ENCODE results near the gene THRA.

The THRA gene

GRCh38 chr17:40084477-40084876 lies 21.7 kb downstream of the THRA start:
- no peak for DNase-seq (ENCODE audit: low spot score)

- DNase-seq (ENCODE audit: low spot score): no peak
Measured at GRCh38 chr17:40086150-40087044, 23.6 kb downstream of the THRA start.

- no peak for DNase-seq (ENCODE audit: low spot score)
Measured at GRCh38 chr17:40087049-40087794, 24.5 kb downstream of the THRA start.

- DNase-seq (ENCODE audit: low spot score): no peak
Measured at GRCh38 chr17:40087903-40088718, 25.3 kb downstream of the THRA start.

- DNase-seq (ENCODE audit: low spot score): no peak
Measured at GRCh38 chr17:40089077-40089895, 26.5 kb downstream of the THRA start.

- no peak for DNase-seq (ENCODE audit: low spot score)
Measured at GRCh38 chr17:40090237-40091119, 27.7 kb downstream of the THRA start.

GRCh38 chr17:40091691-40092397 lies 29.1 kb downstream of the THRA start:
- DNase-seq (ENCODE audit: low spot score): no peak

- DNase-seq (ENCODE audit: low spot score): no peak
Measured at GRCh38 chr17:40092581-40092980, 29.8 kb downstream of the THRA start.

- DNase-seq (ENCODE audit: low spot score): no peak
Measured at GRCh38 chr17:40093005-40093579, 30.3 kb downstream of the THRA start.

- DNase-seq (ENCODE audit: low spot score): no peak
Measured at GRCh38 chr17:40093580-40094201, 30.9 kb downstream of the THRA start.

- DNase-seq (ENCODE audit: low spot score): no peak
Measured at GRCh38 chr17:40094874-40095273, 32.1 kb downstream of the THRA start.

- no peak for DNase-seq (ENCODE audit: low spot score)
Measured at GRCh38 chr17:40095351-40095943, 32.7 kb downstream of the THRA start.

- no peak for DNase-seq (ENCODE audit: low spot score)
Measured at GRCh38 chr17:40095944-40096791, 33.4 kb downstream of the THRA start.

- no peak for DNase-seq (ENCODE audit: low spot score)
Measured at GRCh38 chr17:40097087-40097486, 34.3 kb downstream of the THRA start.

GRCh38 chr17:40097931-40098845 lies 35.4 kb downstream of the THRA start:
- no peak for DNase-seq (ENCODE audit: low spot score)

GRCh38 chr17:40098846-40099618 lies 36.3 kb downstream of the THRA start:
- DNase-seq (ENCODE audit: low spot score): peak; percentile 97
